Iris pigment epithelial cell (primary cell): Measurements from ENCODE around the gene PCAT7.
A peak's percentile ranks its signal among the peaks of the same experiment; 100 is the strongest.

Experiments
- DNase-seq: peaks from one replicate; pipeline ENCODE4 v3.0.0-alpha.2; 2011; ENCODE audit warnings: low read depth

Gene PCAT7

DNA sequence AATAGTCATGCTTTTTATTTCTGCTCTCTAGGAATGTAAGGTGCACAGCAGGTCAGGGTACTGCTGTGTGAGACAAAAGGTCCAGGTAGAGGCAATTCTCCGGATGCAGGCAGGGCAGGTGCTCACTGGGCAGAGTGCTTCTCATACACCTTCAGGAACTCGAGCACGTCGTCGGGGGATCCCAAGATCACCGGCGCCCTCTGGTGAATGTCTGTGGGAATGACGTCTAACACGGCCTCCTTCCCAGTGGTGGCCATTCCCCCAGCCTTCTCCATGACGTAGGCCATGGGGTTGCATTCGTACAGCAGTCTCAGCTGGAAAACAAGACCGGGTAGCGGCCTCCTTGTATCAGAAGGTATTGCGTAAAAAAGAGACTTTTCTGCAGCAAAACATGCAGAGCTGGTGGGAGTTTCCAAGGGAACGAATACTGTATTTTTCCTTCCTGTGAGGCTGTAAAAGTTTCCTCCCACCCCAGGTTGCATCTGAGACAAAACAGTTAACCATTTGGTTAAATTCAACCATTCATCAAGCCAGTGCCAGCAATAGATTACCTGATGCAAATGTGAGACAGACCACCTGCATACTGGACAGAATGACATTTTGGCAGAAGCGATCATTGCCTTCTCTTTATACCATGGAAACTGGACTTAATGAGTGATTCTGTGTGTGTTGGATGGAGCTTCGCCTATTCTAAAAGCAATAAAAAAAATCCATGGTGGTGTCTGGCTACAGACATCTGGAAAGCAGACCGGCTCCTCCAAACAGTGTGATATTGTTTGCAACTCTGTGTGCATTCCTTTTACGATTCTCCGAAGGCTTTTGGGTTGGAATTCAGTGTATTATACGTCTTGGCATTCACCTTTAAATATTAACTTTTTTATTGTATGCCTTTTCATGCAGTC lies 48.6 kb downstream of the PCAT7 start:
- peak; percentile 86 for DNase-seq

DNA sequence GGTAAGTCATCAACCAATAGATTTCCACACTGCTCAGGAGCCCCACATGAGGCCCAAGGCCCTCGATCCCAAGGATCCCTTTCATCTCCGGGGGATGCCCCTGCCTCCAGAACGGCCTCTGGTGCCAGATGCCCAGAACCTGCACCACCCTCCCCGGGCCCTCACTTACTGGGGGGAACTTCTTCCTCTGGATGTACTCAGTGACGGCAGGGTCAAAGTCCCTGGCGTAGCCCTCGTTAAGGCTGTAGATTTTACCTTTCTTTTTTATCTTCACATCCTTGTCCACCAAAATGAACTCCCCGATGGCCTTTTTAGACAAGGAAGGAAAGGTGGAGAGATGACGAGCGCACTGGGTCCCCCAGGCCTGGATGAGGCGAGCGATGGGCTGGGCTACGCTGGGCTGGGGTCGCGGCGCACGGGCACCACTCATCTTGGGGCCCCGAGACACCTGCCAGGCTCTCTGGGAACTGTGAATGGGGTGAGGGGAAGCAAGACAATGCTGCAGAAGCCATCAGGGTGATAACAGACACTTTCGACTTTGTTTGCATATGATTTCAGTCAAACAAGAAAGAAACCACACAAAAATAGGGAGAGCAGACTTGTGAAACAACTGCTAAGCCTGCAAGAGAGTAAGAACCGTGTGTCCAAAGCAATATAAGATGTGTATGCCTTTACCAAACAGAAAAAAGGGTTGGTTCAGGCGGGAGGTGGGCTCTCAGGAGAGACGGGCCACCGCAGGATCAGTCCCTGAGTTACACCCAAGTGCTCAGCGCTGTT lies 52.0 kb downstream of the PCAT7 start:
- DNase-seq: no peak

DNA sequence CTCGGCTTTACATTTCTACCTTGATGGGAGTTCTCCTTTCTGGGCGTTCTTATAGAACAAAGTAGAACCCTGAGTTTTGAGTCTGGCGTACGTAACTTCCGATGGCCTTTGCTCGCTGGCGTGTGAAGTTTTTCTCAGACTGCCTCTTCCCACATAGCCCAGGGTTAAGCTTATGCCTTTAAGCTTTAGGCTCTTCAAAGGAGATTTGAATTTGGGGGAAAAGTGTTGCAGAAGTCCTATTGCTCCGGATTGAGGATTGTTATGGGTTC lies 52.5 kb downstream of the PCAT7 start:
- DNase-seq: no peak

- DNase-seq: no peak
These were observed 55.3 kb downstream of the PCAT7 start for GRCh38 chr9:94610181-94610606.

- no peak for DNase-seq
These were observed 56.8 kb downstream of the PCAT7 start for GRCh38 chr9:94611638-94612068.

DNA sequence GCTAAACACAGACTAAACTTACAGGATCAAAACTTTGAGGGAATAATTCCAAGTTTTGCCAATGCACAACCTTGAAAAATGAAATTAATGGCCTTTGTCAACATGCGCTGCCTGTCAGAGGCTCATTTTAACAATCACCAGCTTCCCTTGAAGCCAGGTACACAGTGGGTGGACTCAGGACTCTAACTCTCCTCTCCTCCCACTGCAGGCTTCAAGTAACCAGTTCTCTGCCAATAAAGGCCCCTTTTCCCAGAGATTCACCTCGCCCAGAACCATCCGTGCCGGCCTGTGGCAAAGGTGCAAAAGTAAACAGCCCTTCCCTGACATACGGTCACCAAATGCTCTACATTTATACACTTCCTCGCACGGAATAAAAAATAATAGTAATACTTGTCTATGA lies 57.2 kb downstream of the PCAT7 start:
- DNase-seq: no peak

GRCh38 chr9:94613003-94613402 lies 58.1 kb downstream of the PCAT7 start:
- DNase-seq: peak; percentile 3

- peak; percentile 17 for DNase-seq
These were observed 64.1 kb downstream of the PCAT7 start for GRCh38 chr9:94619026-94619425.
